Activated T-helper 17 cell treated with anti-CD3 and anti-CD28 coated beads, Interleukin-2, amount 50 U/mL, for 72 hours (primary cell): ENCODE measurements around the gene SLC30A7. TPM values are rescaled to one million over a fixed set of nuclear protein-coding genes. Genes with fewer than 3 reads are reported as not detected.
A peak's percentile ranks its signal among the peaks of the same experiment; 100 is the strongest.
"Not testable (repeated sequence)": the region's sequence is repeated elsewhere in the genome, so short reads cannot be mapped to it uniquely, and the experiment has no call there.

Experiments used
- ATAC-seq: fragments of 150-1000 bp; cut with Tn5 transposase; replicated peaks from 2 replicates; pipeline ENCODE4 v1.10.0; 2021; ENCODE audit warnings: mild to moderate bottlenecking, moderate library complexity
- H3K27ac Mint-ChIP-seq: one replicate; pipeline ENCODE4 v1.8.0; 2022; ENCODE audit warnings: mixed read lengths
- H3K27me3 Mint-ChIP-seq: one replicate; pipeline ENCODE4 v1.8.0; 2022; ENCODE audit warnings: mixed read lengths
- H3K36me3 Mint-ChIP-seq: one replicate; pipeline ENCODE4 v1.8.0; 2022; ENCODE audit warnings: low read depth, mild to moderate bottlenecking, mixed read lengths
- H3K4me1 Mint-ChIP-seq: one replicate; pipeline ENCODE4 v1.8.0; 2022; ENCODE audit warnings: mixed read lengths
- H3K4me3 Mint-ChIP-seq: one replicate; pipeline ENCODE4 v1.8.0; 2022; ENCODE audit warnings: mild to moderate bottlenecking, mixed read lengths
- H3K9me3 Mint-ChIP-seq: one replicate; pipeline ENCODE4 v1.8.0; 2022; ENCODE audit warnings: mixed read lengths
- total RNA-seq, 2 donors: library from RNA; stranded (reverse); gene quantifications; one replicate each; pipeline ENCODE4 v1.2.3, GENCODE V29; 2022

The SLC30A7 gene
- total RNA-seq, result 10 to 100 TPM; 39.1 to 51.6 TPM

DNA sequence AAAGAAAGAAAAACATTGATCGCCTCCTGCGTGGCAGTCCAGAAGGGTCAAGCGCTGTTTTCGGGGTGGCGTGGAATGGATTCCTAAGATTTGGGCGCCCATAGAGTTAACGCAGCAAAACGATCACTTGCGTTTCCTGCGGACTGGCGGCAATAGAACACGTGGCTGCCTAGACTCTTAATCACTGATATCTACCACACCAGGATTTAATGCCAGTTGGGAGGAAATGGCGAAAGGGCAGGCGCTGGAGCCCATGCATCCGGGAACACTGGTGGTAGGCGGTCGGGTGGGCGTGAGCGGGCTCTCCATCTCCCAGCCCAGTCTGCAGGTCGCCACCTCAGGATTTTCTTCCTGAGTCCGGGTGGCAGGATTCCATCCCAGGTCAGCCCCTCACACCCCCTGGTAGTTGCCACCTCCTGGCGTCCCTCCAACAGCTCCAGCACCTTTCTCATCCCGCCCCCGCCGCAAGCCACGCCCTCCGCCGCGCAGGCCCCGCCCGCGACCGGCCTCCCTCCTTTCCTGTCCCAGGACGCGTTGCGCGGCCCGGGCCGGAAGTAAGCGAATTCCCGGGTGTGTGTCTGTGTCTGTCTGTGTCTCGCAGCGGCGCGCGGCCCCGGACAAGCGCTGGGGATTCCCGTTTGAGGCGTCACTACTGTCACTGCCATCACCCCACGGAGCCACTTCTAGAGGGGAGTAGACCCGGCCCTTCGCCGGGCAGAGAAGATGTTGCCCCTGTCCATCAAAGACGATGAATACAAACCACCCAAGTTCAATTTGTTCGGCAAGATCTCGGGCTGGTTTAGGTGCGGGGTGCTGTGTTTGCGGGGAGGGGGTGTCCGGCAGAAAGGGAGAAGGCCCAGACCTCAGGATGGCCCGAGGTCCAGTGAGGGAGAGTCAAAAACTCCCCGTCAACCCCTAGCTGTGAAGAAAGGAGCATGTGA lies at the start of gene SLC30A7:
TSS of gene SLC30A7 (plus strand) at position 551 of the 941 bp plus-strand sequence. CDS start at position 724, 173 bp downstream.
- Mint-ChIP-seq H3K36me3 (peaks cover 51% of the 10 kb centered on the region), H3K4me1 (peaks cover 23% of the 10 kb centered on the region), H3K9me3 (no peaks in the 10 kb centered on the region), H3K27ac (peak within 1 kb of the TSS; percentile 99), H3K4me3 (peak within 1 kb of the TSS; percentile 95), H3K27me3 (no peaks in the 10 kb centered on the region)
- peak; percentile 84 for ATAC-seq

DNA sequence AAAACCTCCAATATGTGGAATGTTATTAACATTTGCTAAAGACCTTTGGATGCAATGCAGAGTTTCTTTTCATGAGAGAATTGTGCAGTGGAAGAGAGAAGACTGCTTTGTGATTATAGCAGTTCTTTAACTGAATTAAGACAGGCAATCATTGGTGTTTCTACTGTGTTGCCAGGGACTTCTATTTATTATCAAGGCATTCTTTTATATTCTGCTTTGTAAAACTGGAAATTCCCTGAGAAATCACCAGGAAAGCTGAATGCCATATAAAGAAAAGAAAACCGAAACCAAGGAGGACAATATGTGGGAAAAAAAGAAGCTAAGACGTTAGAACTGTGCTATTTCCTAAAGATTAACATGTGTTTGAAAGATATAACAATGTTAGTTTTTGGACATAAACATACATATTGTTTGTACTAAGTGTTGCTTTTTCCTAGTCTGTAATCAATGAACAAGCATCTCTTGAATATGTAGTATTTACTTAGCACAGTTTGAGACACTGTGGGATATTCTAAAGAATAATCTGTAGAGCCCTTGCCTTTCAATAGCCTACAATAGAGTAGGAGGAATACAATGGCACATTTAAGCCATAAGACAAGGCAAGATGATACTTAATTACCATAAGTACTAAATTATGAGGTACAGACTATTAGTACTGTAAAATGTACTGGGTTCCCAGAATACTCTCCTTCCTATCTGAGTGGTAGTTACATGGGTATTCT lies 48.4 kb upstream of the SLC30A7 start:
- Mint-ChIP-seq H3K36me3 (no peaks in the 10 kb centered on the region), H3K27me3 (peaks cover 42% of the 10 kb centered on the region), H3K4me3 (no peak overlapping the region), H3K9me3 (peaks cover 4% of the 10 kb centered on the region), H3K4me1 (no peaks in the 10 kb centered on the region), H3K27ac (no peak overlapping the region)
- ATAC-seq, result no peak

- Mint-ChIP-seq H3K4me3 (no peak overlapping the region), H3K9me3 (no peaks in the 10 kb centered on the region), H3K27ac (no peak overlapping the region), H3K36me3 (no peaks in the 10 kb centered on the region), H3K4me1 (no peaks in the 10 kb centered on the region), H3K27me3 (peaks cover 29% of the 10 kb centered on the region)
- no peak for ATAC-seq
Observed at GRCh38 chr1:100851726-100852125, 44.2 kb upstream of the SLC30A7 start.

DNA sequence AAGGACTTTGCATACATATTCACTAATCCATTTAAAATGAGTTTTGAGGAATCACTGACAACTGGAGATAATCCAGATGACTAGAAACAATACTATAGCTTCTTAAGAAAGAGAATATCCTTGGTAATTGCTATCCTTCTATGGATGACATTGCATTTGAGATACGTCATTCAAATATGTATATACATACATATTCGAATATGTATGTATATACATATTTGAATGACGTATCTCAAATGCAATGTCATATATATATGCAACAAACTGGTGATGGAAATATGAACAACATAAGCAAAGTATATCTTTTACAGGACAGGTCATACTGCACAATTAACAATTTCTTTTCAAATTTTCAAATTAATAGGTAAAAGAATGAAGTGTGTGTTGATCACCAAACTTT lies 42.9 kb upstream of the SLC30A7 start:
- Mint-ChIP-seq H3K9me3 (no peaks in the 10 kb centered on the region), H3K27ac (no peak overlapping the region), H3K4me1 (no peaks in the 10 kb centered on the region), H3K4me3 (no peak overlapping the region), H3K27me3 (peaks cover 25% of the 10 kb centered on the region), H3K36me3 (no peaks in the 10 kb centered on the region)
- ATAC-seq, result no peak

GRCh38 chr1:100855116-100855515 lies 40.8 kb upstream of the SLC30A7 start:
- H3K9me3 Mint-ChIP-seq, ATAC-seq, H3K4me3 Mint-ChIP-seq, H3K27ac Mint-ChIP-seq, H3K4me1 Mint-ChIP-seq, H3K36me3 Mint-ChIP-seq: not testable (repeated sequence)
- H3K27me3 Mint-ChIP-seq, result peaks cover 13% of the 10 kb centered on the region

DNA sequence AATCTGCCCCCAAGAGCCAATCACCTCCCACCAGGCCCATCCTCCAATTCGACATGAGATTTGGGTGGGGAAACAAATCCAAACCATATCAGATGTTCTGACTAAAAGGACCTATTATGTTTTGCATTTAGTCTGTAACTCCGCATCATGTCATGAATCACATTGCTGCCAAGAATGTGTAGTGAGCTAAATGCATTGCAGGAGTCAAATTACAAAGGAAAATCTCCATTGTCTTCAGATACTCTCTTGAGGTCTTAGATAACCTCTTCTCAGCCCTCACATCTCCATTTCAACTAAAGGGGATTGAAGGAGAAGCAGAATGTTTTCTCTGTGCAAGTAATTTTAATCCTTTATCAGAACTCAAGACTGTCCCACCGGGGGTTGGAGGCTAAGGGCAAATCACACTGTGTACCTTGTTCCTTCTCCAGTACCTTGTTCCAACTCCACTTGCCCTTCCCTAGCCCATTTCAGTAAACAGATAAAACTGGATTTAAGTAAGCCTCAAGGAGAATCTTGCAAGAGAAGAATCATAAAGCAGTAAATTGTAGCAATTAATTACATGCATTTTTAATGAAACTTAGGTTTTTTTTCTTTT lies 35.4 kb upstream of the SLC30A7 start:
- H3K27ac Mint-ChIP-seq, result no peak overlapping the region
- no peak for ATAC-seq
- no peaks in the 10 kb centered on the region for H3K4me1 Mint-ChIP-seq
- peaks cover 3% of the 10 kb centered on the region for H3K27me3 Mint-ChIP-seq
- no peaks in the 10 kb centered on the region for H3K9me3 Mint-ChIP-seq
- H3K36me3 Mint-ChIP-seq, result no peaks in the 10 kb centered on the region
- no peak overlapping the region for H3K4me3 Mint-ChIP-seq

DNA sequence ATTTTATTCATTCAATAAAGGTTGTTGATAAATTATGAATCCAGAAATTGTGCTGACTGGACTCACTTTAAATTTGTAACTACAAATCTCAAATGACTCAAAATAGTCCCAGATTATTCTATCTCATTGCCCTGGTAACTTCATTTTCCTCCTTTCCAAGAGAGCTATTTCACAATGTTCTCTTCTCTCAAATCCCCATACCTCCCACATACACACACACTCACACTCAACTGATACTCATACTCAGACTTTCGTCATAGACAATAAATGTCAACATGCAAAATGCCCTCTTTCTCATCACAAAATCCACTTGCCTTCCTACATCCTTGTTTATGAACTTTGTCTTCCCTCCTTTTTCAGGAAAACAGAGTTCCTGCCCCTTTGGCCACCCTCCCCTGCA lies 34.5 kb upstream of the SLC30A7 start:
- Mint-ChIP-seq H3K27me3 (peaks cover 3% of the 10 kb centered on the region), H3K9me3 (no peaks in the 10 kb centered on the region), H3K36me3 (no peaks in the 10 kb centered on the region), H3K4me3 (no peak overlapping the region), H3K27ac (no peak overlapping the region), H3K4me1 (no peaks in the 10 kb centered on the region)
- no peak for ATAC-seq

- Mint-ChIP-seq H3K27ac (no peak overlapping the region), H3K4me3 (no peak overlapping the region), H3K36me3 (no peaks in the 10 kb centered on the region), H3K9me3 (no peaks in the 10 kb centered on the region), H3K4me1 (no peaks in the 10 kb centered on the region), H3K27me3 (peaks cover 3% of the 10 kb centered on the region)
- no peak for ATAC-seq
Observed at GRCh38 chr1:100862591-100862990, 33.3 kb upstream of the SLC30A7 start.

- no peak for ATAC-seq
- no peaks in the 10 kb centered on the region for H3K36me3 Mint-ChIP-seq
- no peaks in the 10 kb centered on the region for H3K9me3 Mint-ChIP-seq
- no peak overlapping the region for H3K27ac Mint-ChIP-seq
- no peak overlapping the region for H3K4me3 Mint-ChIP-seq
- H3K27me3 Mint-ChIP-seq, result no peaks in the 10 kb centered on the region
- no peaks in the 10 kb centered on the region for H3K4me1 Mint-ChIP-seq
Observed at GRCh38 chr1:100866041-100866900, 29.6 kb upstream of the SLC30A7 start.

DNA sequence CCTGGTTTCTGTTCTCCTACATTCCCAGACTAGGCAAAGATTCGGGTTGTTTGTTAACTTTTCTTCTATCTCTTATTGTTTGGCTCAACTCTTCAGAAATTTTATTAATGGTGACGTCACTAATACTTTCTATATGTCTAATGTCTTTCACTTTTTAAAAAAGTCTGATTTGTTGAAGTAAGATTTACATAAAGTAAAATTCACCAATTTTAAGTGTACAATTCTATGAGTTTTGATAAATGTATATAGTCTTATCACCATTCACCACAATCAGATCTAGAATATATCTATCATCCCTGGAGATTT lies 29.0 kb upstream of the SLC30A7 start:
- Mint-ChIP-seq H3K36me3 (no peaks in the 10 kb centered on the region), H3K9me3 (no peaks in the 10 kb centered on the region), H3K4me3 (no peak overlapping the region), H3K27ac (no peak overlapping the region), H3K4me1 (no peaks in the 10 kb centered on the region), H3K27me3 (no peaks in the 10 kb centered on the region)
- no peak for ATAC-seq

DNA sequence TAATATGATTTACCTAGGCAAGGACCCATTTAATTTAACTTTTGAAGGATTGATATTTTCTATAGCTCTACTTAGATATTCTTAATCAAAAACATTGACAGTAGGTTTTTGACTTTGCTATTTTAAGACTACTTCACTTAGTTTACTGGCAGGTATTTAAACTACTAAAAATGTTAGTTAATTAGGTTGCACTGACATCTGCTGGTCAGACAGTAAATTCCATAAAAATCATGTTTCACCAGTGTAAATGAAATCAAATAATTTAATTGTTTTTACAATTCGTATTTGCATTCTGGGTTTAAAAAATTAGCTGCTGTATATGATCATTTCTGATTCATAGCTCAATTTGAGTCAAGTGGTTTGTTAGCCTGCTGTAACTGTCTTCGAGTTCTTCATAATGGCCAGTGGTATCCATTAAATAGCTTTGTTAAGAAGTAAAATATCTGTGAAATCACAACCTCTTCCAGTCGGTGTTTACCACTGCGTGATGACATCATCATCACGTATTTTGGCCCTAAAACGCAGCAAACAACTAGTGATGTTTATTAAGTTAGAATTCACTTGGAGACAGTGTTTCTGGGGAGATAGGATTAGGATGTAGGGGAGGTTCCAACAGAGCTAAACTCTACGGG lies 27.4 kb upstream of the SLC30A7 start:
- Mint-ChIP-seq H3K9me3 (no peaks in the 10 kb centered on the region), H3K4me1 (no peaks in the 10 kb centered on the region), H3K36me3 (no peaks in the 10 kb centered on the region), H3K4me3 (no peak overlapping the region), H3K27me3 (no peaks in the 10 kb centered on the region), H3K27ac (no peak overlapping the region)
- no peak for ATAC-seq

- no peaks in the 10 kb centered on the region for H3K9me3 Mint-ChIP-seq
- no peak overlapping the region for H3K27ac Mint-ChIP-seq
- H3K27me3 Mint-ChIP-seq, result peaks cover 1% of the 10 kb centered on the region
Observed at GRCh38 chr1:100869996-100870395, 25.9 kb upstream of the SLC30A7 start.

DNA sequence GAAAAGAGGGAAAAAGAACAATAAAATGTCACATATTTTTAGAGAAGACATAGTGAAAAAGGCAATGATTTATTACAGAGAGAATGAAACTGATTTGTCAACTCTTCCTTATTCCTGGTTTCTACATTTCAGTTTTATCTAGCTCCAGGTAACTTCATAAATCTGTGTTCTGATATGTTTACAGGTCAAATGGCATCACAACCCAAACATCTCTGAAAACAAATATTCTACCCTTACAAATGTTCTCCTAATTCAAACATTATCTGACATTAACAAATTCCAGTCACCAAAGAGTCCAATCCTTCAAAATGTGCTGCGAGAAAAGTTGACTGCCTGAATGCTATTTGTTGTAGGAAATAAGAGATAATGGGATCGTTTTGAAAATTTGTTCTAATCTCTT lies 21.5 kb upstream of the SLC30A7 start:
- ATAC-seq, result no peak
- no peak overlapping the region for H3K4me3 Mint-ChIP-seq
- H3K27me3 Mint-ChIP-seq, result peaks cover 3% of the 10 kb centered on the region
- no peak overlapping the region for H3K27ac Mint-ChIP-seq
- no peaks in the 10 kb centered on the region for H3K4me1 Mint-ChIP-seq
- no peaks in the 10 kb centered on the region for H3K36me3 Mint-ChIP-seq
- H3K9me3 Mint-ChIP-seq, result no peaks in the 10 kb centered on the region

More at GRCh38 chr1:100869996-100870395, 25.9 kb upstream of the SLC30A7 start:
- Mint-ChIP-seq H3K36me3 (no peaks in the 10 kb centered on the region), H3K4me3 (no peak overlapping the region), H3K4me1 (no peaks in the 10 kb centered on the region)
- ATAC-seq, result no peak

- Mint-ChIP-seq H3K4me3 (no peak overlapping the region), H3K27ac (peak overlapping the region; percentile 13), H3K4me1 (no peaks in the 10 kb centered on the region), H3K36me3 (no peaks in the 10 kb centered on the region), H3K27me3 (peaks cover 3% of the 10 kb centered on the region), H3K9me3 (no peaks in the 10 kb centered on the region)
- no peak for ATAC-seq
Observed at GRCh38 chr1:100875228-100875627, 20.7 kb upstream of the SLC30A7 start.
